Measurements from ENCODE around the gene SOAT2. TPM values are rescaled to one million over a fixed set of nuclear protein-coding genes. Genes with fewer than 3 reads are reported as not detected.

Gene SOAT2
- polyA plus RNA-seq, 1 experiment, result not detected

- DNase-seq (ENCODE audit: low read depth, low spot score), result no peak
- H3K27ac ChIP-seq (ENCODE audit: low read depth, low read length), result peak overlapping the region; percentile 39
Observed at GRCh38 chr12:53065975-53066931, 37.0 kb upstream of the SOAT2 start.

GRCh38 chr12:53067074-53067992, 36.0 kb upstream of the SOAT2 start:
- peak overlapping the region; percentile 39 for H3K27ac ChIP-seq (ENCODE audit: low read depth, low read length)

More at GRCh38 chr12:53065975-53066931, 37.0 kb upstream of the SOAT2 start:
- ChIA-PET CTCF (interaction anchor here (0.7 to 3.8 kb wide), 33 partner anchors 9 to 279 kb away, joined by 3 to 120 read pairs (median 7); partner anchors contain the start of genes AAAS, CSAD, ESPL1 and IGFBP6), POLR2A (interaction anchor here (0.5 to 4.5 kb wide), 19 partner anchors 9 to 131 kb away, joined by 3 to 48 read pairs (median 4); partner anchors contain the start of genes CSAD, IGFBP6, SOAT2 and SPRYD3)
- H3K4me3 ChIP-seq (ENCODE audit: low read depth, low read length), result no peak overlapping the region
- peak; percentile 88 for TF ChIP-seq CTCF (IDR thresholded peaks at IDR 0.05; ENCODE audit: low read depth, low read length)
- no peaks in the 10 kb centered on the region for H3K9me3 ChIP-seq (ENCODE audit: control insufficient read depth, insufficient read depth, low read length)
- H3K27me3 ChIP-seq (ENCODE audit: control insufficient read depth, insufficient read depth, low read length), result no peaks in the 10 kb centered on the region

GRCh38 chr12:53067993-53068770, 35.1 kb upstream of the SOAT2 start:
- Histone ChIP-seq H3K27ac (ENCODE audit: low read depth, low read length) (peak overlapping the region; percentile 39), H3K9me3 (ENCODE audit: control insufficient read depth, insufficient read depth, low read length) (no peaks in the 10 kb centered on the region), H3K27me3 (ENCODE audit: control insufficient read depth, insufficient read depth, low read length) (no peaks in the 10 kb centered on the region), H3K4me3 (ENCODE audit: low read depth, low read length) (no peak overlapping the region)
- POLR2A ChIA-PET, result interaction anchor here (0.6 to 4.5 kb wide), 8 partner anchors 12 to 166 kb away, joined by 3 to 33 read pairs (median 4); partner anchors contain the start of genes CSAD, SOAT2, SPRYD3 and ZNF740
- TF ChIP-seq CTCF (IDR thresholded peaks at IDR 0.05; ENCODE audit: low read depth, low read length), result no peak
- CTCF ChIA-PET, result interaction anchor here (0.6 to 1.3 kb wide), 3 partner anchors 91 to 129 kb away, joined by 3 to 4 read pairs (median 3); no protein-coding TSS in a partner anchor
- no peak for DNase-seq (ENCODE audit: low read depth, low spot score)

More at GRCh38 chr12:53067074-53067992, 36.0 kb upstream of the SOAT2 start:
- H3K4me3 ChIP-seq (ENCODE audit: low read depth, low read length), result no peak overlapping the region
- DNase-seq (ENCODE audit: low read depth, low spot score), result no peak
- TF ChIP-seq CTCF (IDR thresholded peaks at IDR 0.05; ENCODE audit: low read depth, low read length), result no peak
- ChIA-PET POLR2A (interaction anchor here (0.6 to 4.5 kb wide), 7 partner anchors 13 to 166 kb away, joined by 3 to 33 read pairs (median 7); partner anchors contain the start of genes CSAD, SOAT2, SPRYD3 and ZNF740), CTCF (interaction anchor here (0.6 to 3.8 kb wide), 7 partner anchors 9 to 130 kb away, joined by 3 to 120 read pairs (median 16); partner anchors contain the start of genes IGFBP6, SOAT2 and SPRYD3)
- H3K27me3 ChIP-seq (ENCODE audit: control insufficient read depth, insufficient read depth, low read length), result no peaks in the 10 kb centered on the region
- H3K9me3 ChIP-seq (ENCODE audit: control insufficient read depth, insufficient read depth, low read length), result no peaks in the 10 kb centered on the region

- Histone ChIP-seq H3K4me3 (ENCODE audit: low read depth, low read length) (no peak overlapping the region), H3K27ac (ENCODE audit: low read depth, low read length) (no peak overlapping the region), H3K27me3 (ENCODE audit: control insufficient read depth, insufficient read depth, low read length) (no peaks in the 10 kb centered on the region), H3K9me3 (ENCODE audit: control insufficient read depth, insufficient read depth, low read length) (no peaks in the 10 kb centered on the region)
- DNase-seq (ENCODE audit: low read depth, low spot score), result no peak
- CTCF ChIA-PET, result no interaction called here
- no peak for TF ChIP-seq CTCF (IDR thresholded peaks at IDR 0.05; ENCODE audit: low read depth, low read length)
- POLR2A ChIA-PET, result interaction anchor here (0.9 to 4.5 kb wide), 3 partner anchors 11 to 30 kb away, joined by 3 to 33 read pairs (median 15); partner anchors contain the start of gene SPRYD3
Observed at GRCh38 chr12:53068811-53069585, 34.3 kb upstream of the SOAT2 start.
